Peyer's patch (tissue), 4 donors: ENCODE data around the gene NTF3.

Experiments used
- CTCF ChIP-seq, 6 experiments: fragments of 450-650 bp in 4 of 6; fragments of 200-600 bp in 2 of 6; sonication (generic) in 1 of 6; IDR thresholded peaks; one replicate each; pipeline ENCODE4 v1.5.1; 2017 to 2019; ENCODE audit warnings: antibody characterized with exemption in 6 of 6, mild to moderate bottlenecking in 3 of 6, moderate library complexity in 1 of 6
- POLR2A ChIP-seq, 2 donors: fragments of 450-650 bp; IDR thresholded peaks; one replicate each; pipeline ENCODE4 v1.5.1; 2017; ENCODE audit warnings: antibody characterized with exemption in 2 of 2, mild to moderate bottlenecking in 2 of 2, moderate library complexity in 2 of 2

DNA sequence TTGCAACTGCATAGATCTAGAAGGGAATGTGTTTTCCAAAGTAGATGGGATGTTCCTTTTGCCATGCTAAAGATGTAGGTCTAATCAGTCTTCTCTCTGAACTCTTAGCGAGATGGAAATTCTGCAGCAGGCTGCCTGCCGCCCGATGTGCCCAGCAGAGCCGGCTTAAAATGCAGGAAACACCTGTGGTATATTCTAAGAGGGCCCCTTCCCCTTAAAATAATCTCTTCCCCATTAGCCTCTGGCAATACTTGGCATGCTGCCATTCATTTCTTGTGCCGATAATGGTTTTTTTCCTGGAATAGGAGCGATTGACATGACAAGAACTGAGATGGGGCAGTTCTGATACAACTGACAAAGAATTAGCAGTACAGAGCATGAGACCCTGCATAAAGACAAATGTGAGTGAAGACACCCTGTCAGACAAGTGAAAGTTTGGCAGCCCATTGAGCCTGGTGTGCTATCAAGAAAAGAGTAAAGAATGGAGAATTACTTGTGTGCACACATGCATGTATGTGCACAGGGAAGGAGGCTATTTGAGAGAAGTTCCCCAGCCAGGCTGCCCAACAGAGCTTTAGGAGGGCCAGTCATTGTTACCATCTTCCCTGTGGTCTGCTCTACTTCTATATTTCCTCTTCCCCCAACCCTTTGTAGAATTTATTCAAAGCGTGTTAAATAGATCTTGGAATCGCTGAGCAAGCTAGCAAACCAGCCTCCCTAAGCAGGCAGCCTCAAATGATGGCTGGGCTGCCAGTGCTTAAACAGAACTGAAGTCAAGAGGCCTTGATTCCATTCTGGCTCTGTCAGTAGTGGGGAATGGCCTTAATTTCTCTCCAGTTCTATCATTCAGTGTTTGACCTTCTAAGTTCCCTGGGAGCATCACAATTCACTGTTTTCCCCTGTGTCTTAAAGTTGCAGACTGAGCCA lies 29.6 kb upstream of the NTF3 start:
- TF ChIP-seq CTCF (IDR thresholded peaks at IDR 0.05) (no peak), POLR2A (IDR thresholded peaks at IDR 0.05) (no peak)
